NCI-H446 (cell line): ENCODE measurements around the gene JUNB.

ENCODE experiments used
- DNase-seq, 2 experiments: peaks; one replicate each; lab custom pipeline; 2025; lab: John Stamatoyannopoulos, UW

JUNB gene

DNA sequence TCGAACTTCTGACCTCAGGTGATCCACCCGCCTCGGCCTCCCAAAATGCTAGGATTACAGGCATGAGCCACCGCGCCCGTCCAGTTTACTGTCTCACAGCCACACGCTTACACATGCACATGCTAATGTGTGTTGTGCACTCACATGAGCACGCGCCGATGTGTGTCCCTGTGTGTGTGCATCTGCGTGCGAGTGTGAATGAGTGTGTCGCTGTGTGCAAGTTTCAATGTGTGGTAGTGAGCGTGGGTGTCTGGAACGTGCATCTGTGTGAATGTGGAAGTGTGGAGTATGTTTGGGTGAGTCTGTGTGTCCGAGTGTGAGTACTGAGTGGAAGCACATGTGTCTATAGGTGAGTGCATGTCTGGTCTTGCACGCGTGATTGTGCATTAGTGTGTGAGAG is 51.2 kb downstream of the JUNB start:
- no peak for DNase-seq
